ENCODE measurements around the gene BSPRY. TPM values are rescaled to one million over a fixed set of nuclear protein-coding genes. Genes with fewer than 3 reads are reported as not detected.

BSPRY gene
- total RNA-seq, 1 donor = 0.42 TPM

- Histone ChIP-seq H3K4me3 (ENCODE audit: low read length) (no peak overlapping the region), H3K9me3 (ENCODE audit: low read depth, low read length) (no peaks in the 10 kb centered on the region), H3K4me1 (ENCODE audit: insufficient read depth, low read length) (peaks cover 25% of the 10 kb centered on the region), H3K27me3 (ENCODE audit: insufficient read depth, low read length) (no peaks in the 10 kb centered on the region)
Measured at GRCh38 chr9:113416149-113416721, 66.9 kb downstream of the BSPRY start.

- no peak overlapping the region for H3K4me3 ChIP-seq (ENCODE audit: low read length)
- no peaks in the 10 kb centered on the region for H3K9me3 ChIP-seq (ENCODE audit: low read depth, low read length)
- H3K27me3 ChIP-seq (ENCODE audit: insufficient read depth, low read length) = no peaks in the 10 kb centered on the region
- H3K4me1 ChIP-seq (ENCODE audit: insufficient read depth, low read length) = peaks cover 19% of the 10 kb centered on the region
Measured at GRCh38 chr9:113417370-113417769, 68.0 kb downstream of the BSPRY start.

Other genes with a start within 250 kb of the BSPRY start
- 38.8 TPM for gene SLC31A2, start 198.5 kb upstream of the BSPRY start, total RNA-seq
- 15.4 TPM for gene FKBP15, start 128.3 kb upstream of the BSPRY start, total RNA-seq
- gene SLC31A1, start 128.0 kb upstream of the BSPRY start, total RNA-seq = 8.0 TPM
- 13.2 TPM for gene CDC26, start 74.0 kb upstream of the BSPRY start, total RNA-seq
- gene PRPF4, start 73.9 kb upstream of the BSPRY start, total RNA-seq = 15.4 TPM
- gene RNF183, start 46.2 kb upstream of the BSPRY start, total RNA-seq = not detected
- gene WDR31, start 9.3 kb upstream of the BSPRY start, total RNA-seq = 0.21 TPM
- gene HDHD3, start 27.4 kb downstream of the BSPRY start, total RNA-seq = 8.6 TPM
- 6.8 TPM for gene ALAD, start 51.7 kb downstream of the BSPRY start, total RNA-seq
- gene POLE3, start 61.1 kb downstream of the BSPRY start, total RNA-seq = 74.1 TPM
- gene C9orf43, start 61.2 kb downstream of the BSPRY start, total RNA-seq = 0.21 TPM
- gene RGS3, start 114.2 kb downstream of the BSPRY start, total RNA-seq = 15.4 TPM